ENCODE measurements around the gene COL17A1.

DNA sequence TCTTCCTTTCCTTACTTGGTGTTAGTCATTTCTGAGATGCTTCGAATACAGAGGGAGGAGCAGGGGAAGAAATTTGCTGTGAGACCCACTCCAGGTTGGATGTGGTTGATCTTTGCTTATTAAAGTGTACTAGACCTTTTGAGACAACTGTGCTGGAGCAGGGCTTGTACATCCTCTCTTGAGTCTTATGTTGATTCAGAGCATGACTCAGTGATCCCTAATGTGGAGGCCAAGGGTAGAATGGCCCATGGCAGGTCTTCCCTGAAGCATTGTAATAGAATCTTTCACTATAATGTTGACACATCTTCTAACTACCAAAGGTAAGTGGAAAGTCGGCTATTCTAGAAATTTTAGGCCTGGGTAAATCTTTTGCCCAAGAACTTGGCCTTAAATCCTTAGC is 19.2 kb upstream of the COL17A1 start:
- TF ChIP-seq POLR2A (conservative IDR thresholded peaks at IDR 0.05) (no peak), CREB1 (IDR thresholded peaks at IDR 0.05) (no peak), CREB1 (CRISPR knock-in tag; IDR thresholded peaks at IDR 0.05) (no peak), RAD51 (IDR thresholded peaks at IDR 0.05; ENCODE audit: borderline replicate concordance, low read depth) (no peak), MED1 (CRISPR knock-in tag; IDR thresholded peaks at IDR 0.05; ENCODE audit: borderline replicate concordance) (no peak), SP2 (IDR thresholded peaks at IDR 0.05; ENCODE audit: extremely low read depth, low read depth, low read length, poor library complexity, severe bottlenecking) (no peak), ZNF76 (CRISPR knock-in tag; IDR thresholded peaks at IDR 0.05; ENCODE audit: borderline replicate concordance) (no peak), YY1 (IDR thresholded peaks at IDR 0.05; ENCODE audit: borderline replicate concordance in 1 of 3, control insufficient read depth in 1 of 3, extremely low read depth in 1 of 3, insufficient read depth in 3 of 3, insufficient read length in 1 of 3, insufficient replicate concordance in 2 of 3, low read depth in 1 of 3, low read length in 2 of 3) (no peak), CHD2 (IDR thresholded peaks at IDR 0.05; ENCODE audit: low read depth, low read length) (no peak), MAFF (IDR thresholded peaks at IDR 0.05; ENCODE audit: low read length) (no peak)
- TF ChIP-seq, protein P1, sequence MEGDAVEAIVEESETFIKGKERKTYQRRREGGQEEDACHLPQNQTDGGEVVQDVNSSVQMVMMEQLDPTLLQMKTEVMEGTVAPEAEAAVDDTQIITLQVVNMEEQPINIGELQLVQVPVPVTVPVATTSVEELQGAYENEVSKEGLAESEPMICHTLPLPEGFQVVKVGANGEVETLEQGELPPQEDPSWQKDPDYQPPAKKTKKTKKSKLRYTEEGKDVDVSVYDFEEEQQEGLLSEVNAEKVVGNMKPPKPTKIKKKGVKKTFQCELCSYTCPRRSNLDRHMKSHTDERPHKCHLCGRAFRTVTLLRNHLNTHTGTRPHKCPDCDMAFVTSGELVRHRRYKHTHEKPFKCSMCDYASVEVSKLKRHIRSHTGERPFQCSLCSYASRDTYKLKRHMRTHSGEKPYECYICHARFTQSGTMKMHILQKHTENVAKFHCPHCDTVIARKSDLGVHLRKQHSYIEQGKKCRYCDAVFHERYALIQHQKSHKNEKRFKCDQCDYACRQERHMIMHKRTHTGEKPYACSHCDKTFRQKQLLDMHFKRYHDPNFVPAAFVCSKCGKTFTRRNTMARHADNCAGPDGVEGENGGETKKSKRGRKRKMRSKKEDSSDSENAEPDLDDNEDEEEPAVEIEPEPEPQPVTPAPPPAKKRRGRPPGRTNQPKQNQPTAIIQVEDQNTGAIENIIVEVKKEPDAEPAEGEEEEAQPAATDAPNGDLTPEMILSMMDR (IDR thresholded peaks at IDR 0.05 in 2 of 3, conservative IDR thresholded peaks at IDR 0.05 in 1 of 3; ENCODE audit: insufficient read depth in 2 of 3, low read depth in 1 of 3, low read length in 3 of 3) = no peak
- TF ChIP-seq, protein P2, sequence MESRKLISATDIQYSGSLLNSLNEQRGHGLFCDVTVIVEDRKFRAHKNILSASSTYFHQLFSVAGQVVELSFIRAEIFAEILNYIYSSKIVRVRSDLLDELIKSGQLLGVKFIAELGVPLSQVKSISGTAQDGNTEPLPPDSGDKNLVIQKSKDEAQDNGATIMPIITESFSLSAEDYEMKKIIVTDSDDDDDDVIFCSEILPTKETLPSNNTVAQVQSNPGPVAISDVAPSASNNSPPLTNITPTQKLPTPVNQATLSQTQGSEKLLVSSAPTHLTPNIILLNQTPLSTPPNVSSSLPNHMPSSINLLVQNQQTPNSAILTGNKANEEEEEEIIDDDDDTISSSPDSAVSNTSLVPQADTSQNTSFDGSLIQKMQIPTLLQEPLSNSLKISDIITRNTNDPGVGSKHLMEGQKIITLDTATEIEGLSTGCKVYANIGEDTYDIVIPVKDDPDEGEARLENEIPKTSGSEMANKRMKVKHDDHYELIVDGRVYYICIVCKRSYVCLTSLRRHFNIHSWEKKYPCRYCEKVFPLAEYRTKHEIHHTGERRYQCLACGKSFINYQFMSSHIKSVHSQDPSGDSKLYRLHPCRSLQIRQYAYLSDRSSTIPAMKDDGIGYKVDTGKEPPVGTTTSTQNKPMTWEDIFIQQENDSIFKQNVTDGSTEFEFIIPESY (CRISPR knock-in tag; IDR thresholded peaks at IDR 0.05) = no peak
